Measurements from ENCODE around the gene MAGEB2.

The MAGEB2 gene

DNA sequence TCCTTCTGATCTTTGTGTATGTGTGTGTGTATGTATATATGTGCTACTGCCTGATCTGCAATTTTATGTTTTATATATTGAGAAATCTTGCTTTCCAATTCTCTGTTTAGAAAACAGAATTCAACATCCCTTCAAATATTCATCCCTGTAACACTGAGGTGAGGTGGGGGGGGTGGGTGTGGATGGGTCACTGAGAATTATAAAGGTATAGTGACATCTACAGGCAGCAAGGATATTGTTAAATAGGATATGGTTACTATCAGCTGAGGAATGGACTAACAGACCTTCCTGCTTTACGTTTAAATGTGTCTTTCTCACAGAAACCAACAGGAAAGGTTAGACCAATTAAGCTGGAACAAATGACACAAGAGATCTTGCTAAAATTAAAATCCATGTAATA lies 19.0 kb upstream of the MAGEB2 start:
- Histone ChIP-seq H3K4me3 (ENCODE audit: low read length) (no peak overlapping the region), H2BK15ac (replicated peaks; ENCODE audit: low read depth) (no peak overlapping the region), H3K79me1 (ENCODE audit: low read length) (no peaks in the 10 kb centered on the region), H3K9ac (ENCODE audit: low read length) (no peak overlapping the region), H2BK5ac (ENCODE audit: low read length) (no peak overlapping the region), H3K4me1 (ENCODE audit: control insufficient read depth, low read depth, low read length) (no peaks in the 10 kb centered on the region), H3K27ac (ENCODE audit: low read depth, low read length) (no peak overlapping the region), H2BK120ac (ENCODE audit: low read depth, low read length) (no peak overlapping the region), H4K8ac (ENCODE audit: low read depth, low read length) (no peak overlapping the region), H3K27me3 (ENCODE audit: insufficient read depth, low read length, poor library complexity) (no peaks in the 10 kb centered on the region), H3K56ac (ENCODE audit: low read length) (no peak overlapping the region), H3K4me2 (ENCODE audit: low read length) (no peak overlapping the region), H2AK5ac (ENCODE audit: low read length) (no peak overlapping the region), H3K23ac (ENCODE audit: low read length) (no peak overlapping the region), H4K5ac (ENCODE audit: low read length) (no peak overlapping the region), H3K4ac (ENCODE audit: low read depth, low read length) (no peak overlapping the region), H3K18ac (ENCODE audit: low read length) (no peak overlapping the region), H3K36me3 (ENCODE audit: control insufficient read depth, insufficient read depth, low read length) (no peaks in the 10 kb centered on the region), H3K79me2 (ENCODE audit: control insufficient read depth, insufficient read depth, low read length) (no peaks in the 10 kb centered on the region)
- peak; percentile 66 for DNase-seq
- WGBS (ENCODE audit: extremely low coverage, insufficient coverage, low lambda C conversion rate): no CpG with 5 or more reads among the region's 1 CpG

DNA sequence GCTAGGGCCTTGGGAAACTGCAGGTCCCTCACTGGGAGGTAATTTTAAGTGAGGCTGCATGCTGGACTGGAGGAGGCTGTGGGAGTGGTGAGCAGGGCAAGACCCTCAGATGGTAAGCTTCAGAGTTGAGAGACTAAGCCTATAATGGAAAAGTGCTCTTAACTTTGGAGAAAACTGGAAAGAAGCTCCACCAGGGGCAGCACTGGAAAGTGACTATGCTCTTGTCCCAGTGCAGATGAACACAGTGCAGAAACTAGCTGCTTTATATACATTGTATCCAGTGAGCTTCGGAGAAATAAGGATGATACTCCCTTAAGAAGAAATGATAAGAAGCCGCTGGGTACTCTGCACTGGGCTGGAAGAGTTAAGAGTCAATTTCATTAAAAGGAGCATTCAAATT lies 3.2 kb upstream of the MAGEB2 start:
- no CpG with 5 or more reads among the region's 2 CpGs for WGBS (ENCODE audit: extremely low coverage, insufficient coverage, low lambda C conversion rate)
- H2AK5ac ChIP-seq (ENCODE audit: low read length): no peak overlapping the region
- H3K4me2 ChIP-seq (ENCODE audit: low read length): no peak overlapping the region
- no peaks in the 10 kb centered on the region for H3K4me1 ChIP-seq (ENCODE audit: control insufficient read depth, low read depth, low read length)
- H2BK5ac ChIP-seq (ENCODE audit: low read length): no peak overlapping the region
- peak overlapping the region; percentile 84 for H3K18ac ChIP-seq (ENCODE audit: low read length)
- peak overlapping the region; percentile 49 for H3K56ac ChIP-seq (ENCODE audit: low read length)
- H3K9ac ChIP-seq (ENCODE audit: low read length): no peak overlapping the region
- H4K8ac ChIP-seq (ENCODE audit: low read depth, low read length): no peak overlapping the region
- H3K4me3 ChIP-seq (ENCODE audit: low read length): no peak overlapping the region
- H3K27me3 ChIP-seq (ENCODE audit: insufficient read depth, low read length, poor library complexity): no peaks in the 10 kb centered on the region
- no peak overlapping the region for H4K5ac ChIP-seq (ENCODE audit: low read length)
- no peaks in the 10 kb centered on the region for H3K36me3 ChIP-seq (ENCODE audit: control insufficient read depth, insufficient read depth, low read length)
- H3K79me2 ChIP-seq (ENCODE audit: control insufficient read depth, insufficient read depth, low read length): no peaks in the 10 kb centered on the region
- DNase-seq: peak; percentile 24
- H2BK120ac ChIP-seq (ENCODE audit: low read depth, low read length): no peak overlapping the region
- H2BK15ac ChIP-seq (replicated peaks; ENCODE audit: low read depth): no peak overlapping the region
- H3K27ac ChIP-seq (ENCODE audit: low read depth, low read length): no peak overlapping the region
- no peak overlapping the region for H3K23ac ChIP-seq (ENCODE audit: low read length)
- H3K4ac ChIP-seq (ENCODE audit: low read depth, low read length): no peak overlapping the region
- no peaks in the 10 kb centered on the region for H3K79me1 ChIP-seq (ENCODE audit: low read length)

DNA sequence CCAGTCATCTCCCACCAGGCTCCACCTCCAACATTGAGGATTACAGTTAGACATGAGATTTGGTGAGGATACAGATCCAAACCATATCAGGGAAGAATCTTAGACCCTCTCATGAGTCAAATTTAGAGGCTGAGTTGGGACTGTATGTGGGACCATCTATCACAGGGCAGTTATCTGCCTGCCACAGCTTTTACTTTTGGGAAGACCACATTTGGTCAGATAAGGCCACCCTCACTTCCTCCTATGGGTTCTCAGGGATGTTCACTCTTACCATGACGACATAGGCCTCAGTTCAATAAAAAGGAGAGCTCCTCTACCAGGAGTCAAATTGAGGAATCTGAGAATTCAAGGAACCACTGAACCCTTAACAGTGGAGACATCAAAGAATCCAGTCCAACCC lies 2.1 kb downstream of the MAGEB2 start:
- H4K8ac ChIP-seq (ENCODE audit: low read depth, low read length): no peak overlapping the region
- H3K9ac ChIP-seq (ENCODE audit: low read length): no peak overlapping the region
- no CpG with 5 or more reads among the region's 1 CpG for WGBS (ENCODE audit: extremely low coverage, insufficient coverage, low lambda C conversion rate)
- no peak overlapping the region for H3K56ac ChIP-seq (ENCODE audit: low read length)
- H3K27ac ChIP-seq (ENCODE audit: low read depth, low read length): no peak overlapping the region
- no peak overlapping the region for H2BK15ac ChIP-seq (replicated peaks; ENCODE audit: low read depth)
- DNase-seq: no peak
- no peaks in the 10 kb centered on the region for H3K27me3 ChIP-seq (ENCODE audit: insufficient read depth, low read length, poor library complexity)
- H3K79me1 ChIP-seq (ENCODE audit: low read length): no peaks in the 10 kb centered on the region
- H2BK5ac ChIP-seq (ENCODE audit: low read length): no peak overlapping the region
- no peak overlapping the region for H3K18ac ChIP-seq (ENCODE audit: low read length)
- H3K79me2 ChIP-seq (ENCODE audit: control insufficient read depth, insufficient read depth, low read length): no peaks in the 10 kb centered on the region
- H3K4ac ChIP-seq (ENCODE audit: low read depth, low read length): no peak overlapping the region
- no peaks in the 10 kb centered on the region for H3K4me1 ChIP-seq (ENCODE audit: control insufficient read depth, low read depth, low read length)
- H3K36me3 ChIP-seq (ENCODE audit: control insufficient read depth, insufficient read depth, low read length): no peaks in the 10 kb centered on the region
- H4K5ac ChIP-seq (ENCODE audit: low read length): no peak overlapping the region
- no peak overlapping the region for H2BK120ac ChIP-seq (ENCODE audit: low read depth, low read length)
- no peak overlapping the region for H3K23ac ChIP-seq (ENCODE audit: low read length)
- no peak overlapping the region for H3K4me2 ChIP-seq (ENCODE audit: low read length)
- no peak overlapping the region for H3K4me3 ChIP-seq (ENCODE audit: low read length)
- H2AK5ac ChIP-seq (ENCODE audit: low read length): no peak overlapping the region

DNA sequence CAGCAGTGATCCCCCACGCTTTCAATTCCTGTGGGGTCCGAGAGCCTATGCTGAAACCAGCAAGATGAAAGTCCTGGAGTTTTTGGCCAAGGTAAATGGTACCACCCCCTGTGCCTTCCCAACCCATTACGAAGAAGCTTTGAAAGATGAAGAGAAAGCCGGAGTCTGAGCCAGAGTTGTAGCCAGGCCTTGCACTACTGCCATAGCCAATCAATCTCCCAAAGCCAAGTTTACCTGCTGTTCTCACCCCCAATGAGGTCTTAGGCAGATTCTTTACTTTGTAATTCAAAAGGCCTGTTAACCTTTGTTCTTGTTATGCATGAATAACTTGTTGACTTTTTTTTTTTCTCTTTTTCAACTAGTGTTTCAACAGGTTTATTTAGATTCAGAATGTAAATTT lies 4.0 kb downstream of the MAGEB2 start:
- Histone ChIP-seq H3K4me2 (ENCODE audit: low read length) (no peak overlapping the region), H3K27me3 (ENCODE audit: insufficient read depth, low read length, poor library complexity) (no peaks in the 10 kb centered on the region), H3K4me1 (ENCODE audit: control insufficient read depth, low read depth, low read length) (no peaks in the 10 kb centered on the region), H3K56ac (ENCODE audit: low read length) (peak overlapping the region; percentile 9), H3K27ac (ENCODE audit: low read depth, low read length) (no peak overlapping the region), H3K18ac (ENCODE audit: low read length) (no peak overlapping the region), H2AK5ac (ENCODE audit: low read length) (no peak overlapping the region), H2BK15ac (replicated peaks; ENCODE audit: low read depth) (no peak overlapping the region), H4K8ac (ENCODE audit: low read depth, low read length) (no peak overlapping the region), H3K4ac (ENCODE audit: low read depth, low read length) (no peak overlapping the region), H2BK120ac (ENCODE audit: low read depth, low read length) (no peak overlapping the region), H3K4me3 (ENCODE audit: low read length) (no peak overlapping the region), H4K5ac (ENCODE audit: low read length) (no peak overlapping the region), H3K79me1 (ENCODE audit: low read length) (no peaks in the 10 kb centered on the region), H2BK5ac (ENCODE audit: low read length) (no peak overlapping the region), H3K23ac (ENCODE audit: low read length) (no peak overlapping the region), H3K79me2 (ENCODE audit: control insufficient read depth, insufficient read depth, low read length) (no peaks in the 10 kb centered on the region), H3K36me3 (ENCODE audit: control insufficient read depth, insufficient read depth, low read length) (no peaks in the 10 kb centered on the region), H3K9ac (ENCODE audit: low read length) (no peak overlapping the region)
- WGBS (ENCODE audit: extremely low coverage, insufficient coverage, low lambda C conversion rate): no CpG with 5 or more reads among the region's 4 CpGs
- DNase-seq: no peak

DNA sequence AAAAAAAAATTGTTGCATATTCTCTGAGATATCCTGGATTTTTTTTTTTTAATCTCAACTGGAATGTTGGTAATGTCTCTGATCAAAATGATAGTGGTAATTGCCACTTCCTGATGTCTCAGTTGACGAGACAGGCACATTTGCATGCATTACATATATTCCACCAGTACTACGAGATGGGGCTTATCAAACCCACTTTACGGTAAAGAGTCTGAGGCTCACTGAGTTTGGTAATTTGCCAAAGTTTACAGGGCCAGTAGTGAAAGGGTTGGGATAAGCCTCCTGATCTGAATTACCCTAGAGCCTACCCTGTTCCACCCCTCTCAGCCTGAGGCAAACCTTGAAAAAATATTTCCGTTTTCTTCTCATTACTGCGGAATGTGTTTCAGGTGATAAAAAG lies 5.3 kb downstream of the MAGEB2 start:
- no peak overlapping the region for H3K23ac ChIP-seq (ENCODE audit: low read length)
- no CpG with 5 or more reads among the region's 5 CpGs for WGBS (ENCODE audit: extremely low coverage, insufficient coverage, low lambda C conversion rate)
- H3K18ac ChIP-seq (ENCODE audit: low read length): no peak overlapping the region

DNA sequence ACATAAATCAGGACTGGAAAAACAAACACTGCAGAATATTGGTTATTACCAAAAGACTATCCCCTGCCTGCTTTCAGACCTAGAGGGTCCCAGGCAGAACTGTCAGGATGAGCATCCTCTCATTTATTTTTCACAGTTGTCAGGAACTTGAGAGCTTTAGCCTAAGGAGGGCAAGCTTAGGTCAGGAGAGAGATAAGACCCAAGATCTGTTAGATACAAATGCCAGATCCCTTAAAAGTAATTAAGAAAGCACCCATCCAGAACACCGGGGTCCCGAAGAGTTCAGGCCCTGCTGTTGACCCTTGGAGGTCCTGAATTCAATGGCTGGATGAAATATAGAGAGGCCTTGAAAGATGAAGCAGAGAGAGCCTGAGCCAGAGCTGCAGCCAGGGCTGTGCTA lies 9.2 kb downstream of the MAGEB2 start:
- WGBS (ENCODE audit: extremely low coverage, insufficient coverage, low lambda C conversion rate): no CpG with 5 or more reads among the region's 2 CpGs
- no peaks in the 10 kb centered on the region for H3K27me3 ChIP-seq (ENCODE audit: insufficient read depth, low read length, poor library complexity)
- peak; percentile 69 for DNase-seq
- no peak overlapping the region for H2BK15ac ChIP-seq (replicated peaks; ENCODE audit: low read depth)
- no peak overlapping the region for H3K27ac ChIP-seq (ENCODE audit: low read depth, low read length)
- peaks cover 3% of the 10 kb centered on the region for H3K4me1 ChIP-seq (ENCODE audit: control insufficient read depth, low read depth, low read length)
- H3K4me3 ChIP-seq (ENCODE audit: low read length): no peak overlapping the region
- H2BK120ac ChIP-seq (ENCODE audit: low read depth, low read length): peak overlapping the region; percentile 21
- peak overlapping the region; percentile 87 for H3K18ac ChIP-seq (ENCODE audit: low read length)
- H2BK5ac ChIP-seq (ENCODE audit: low read length): no peak overlapping the region
- H4K5ac ChIP-seq (ENCODE audit: low read length): no peak overlapping the region
- H3K23ac ChIP-seq (ENCODE audit: low read length): no peak overlapping the region
- no peak overlapping the region for H3K9ac ChIP-seq (ENCODE audit: low read length)
- no peaks in the 10 kb centered on the region for H3K36me3 ChIP-seq (ENCODE audit: control insufficient read depth, insufficient read depth, low read length)
- no peak overlapping the region for H3K4me2 ChIP-seq (ENCODE audit: low read length)
- H4K8ac ChIP-seq (ENCODE audit: low read depth, low read length): no peak overlapping the region
- H2AK5ac ChIP-seq (ENCODE audit: low read length): no peak overlapping the region
- no peaks in the 10 kb centered on the region for H3K79me2 ChIP-seq (ENCODE audit: control insufficient read depth, insufficient read depth, low read length)
- H3K79me1 ChIP-seq (ENCODE audit: low read length): no peaks in the 10 kb centered on the region
- peak overlapping the region; percentile 25 for H3K56ac ChIP-seq (ENCODE audit: low read length)
- H3K4ac ChIP-seq (ENCODE audit: low read depth, low read length): peak overlapping the region; percentile 81

More for the DNA sequence above, 5.3 kb downstream of the MAGEB2 start:
- H2BK120ac ChIP-seq (ENCODE audit: low read depth, low read length): no peak overlapping the region
- H3K4me2 ChIP-seq (ENCODE audit: low read length): no peak overlapping the region
- H3K4me1 ChIP-seq (ENCODE audit: control insufficient read depth, low read depth, low read length): no peaks in the 10 kb centered on the region
- H4K8ac ChIP-seq (ENCODE audit: low read depth, low read length): no peak overlapping the region
- no peak overlapping the region for H3K27ac ChIP-seq (ENCODE audit: low read depth, low read length)
- no peak overlapping the region for H3K4me3 ChIP-seq (ENCODE audit: low read length)
- H3K4ac ChIP-seq (ENCODE audit: low read depth, low read length): no peak overlapping the region
- H3K9ac ChIP-seq (ENCODE audit: low read length): no peak overlapping the region
- no peak overlapping the region for H2BK5ac ChIP-seq (ENCODE audit: low read length)
- H3K36me3 ChIP-seq (ENCODE audit: control insufficient read depth, insufficient read depth, low read length): no peaks in the 10 kb centered on the region
- H3K79me1 ChIP-seq (ENCODE audit: low read length): no peaks in the 10 kb centered on the region
- no peak overlapping the region for H2BK15ac ChIP-seq (replicated peaks; ENCODE audit: low read depth)
- H4K5ac ChIP-seq (ENCODE audit: low read length): no peak overlapping the region
- no peak overlapping the region for H2AK5ac ChIP-seq (ENCODE audit: low read length)
- H3K27me3 ChIP-seq (ENCODE audit: insufficient read depth, low read length, poor library complexity): no peaks in the 10 kb centered on the region
- DNase-seq: peak; percentile 44
- H3K56ac ChIP-seq (ENCODE audit: low read length): no peak overlapping the region
- no peaks in the 10 kb centered on the region for H3K79me2 ChIP-seq (ENCODE audit: control insufficient read depth, insufficient read depth, low read length)
